ENCODE data around the gene FSTL4. TPM values are rescaled to one million over a fixed set of nuclear protein-coding genes. Genes with fewer than 3 reads are reported as not detected.

Gene FSTL4
- total RNA-seq, 2 donors from 2014 or later: 0.32 to 0.89 TPM

DNA sequence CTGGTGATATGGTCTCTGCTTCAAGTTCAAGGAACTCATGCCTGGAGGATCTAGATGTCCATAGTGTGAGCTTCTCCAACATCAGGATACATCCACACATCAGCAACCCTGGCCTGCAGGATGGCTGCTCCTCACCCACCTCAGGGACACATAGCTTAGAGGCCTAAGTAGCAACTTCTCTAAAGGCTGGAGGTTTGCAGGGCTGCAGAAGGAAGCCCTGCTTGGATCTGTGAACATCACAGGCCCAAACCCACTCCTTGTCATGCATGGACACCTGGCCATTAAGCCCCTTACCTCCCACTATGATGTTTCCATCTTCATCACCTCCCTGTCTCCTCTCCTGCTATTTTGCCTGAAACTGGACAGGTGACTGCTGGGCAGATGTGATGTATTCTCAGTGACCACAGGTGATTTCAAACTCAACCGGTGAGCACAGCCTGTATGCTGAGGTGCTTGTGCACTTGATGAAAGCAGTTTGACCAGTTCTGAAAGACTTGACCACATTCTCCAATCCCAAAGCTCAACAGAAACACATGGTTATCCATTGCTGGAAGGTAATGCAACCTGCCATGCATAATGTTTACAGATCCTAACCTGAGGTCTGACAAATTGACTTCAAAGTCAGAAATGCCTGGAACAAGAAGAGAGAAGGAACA lies 205.2 kb downstream of the FSTL4 start:
- Histone ChIP-seq H3K27me3 (peaks cover 5% of the 10 kb centered on the region), H3K36me3 (no peaks in the 10 kb centered on the region), H3K9me3 (no peaks in the 10 kb centered on the region), H3K27ac (no peak overlapping the region), H3K4me3 (no peak overlapping the region), H3K9ac (ENCODE audit: low read depth in 2 of 2, low read length in 2 of 2) (no peak overlapping the region), H3K4me1 (no peaks in the 10 kb centered on the region)
- TF ChIP-seq CTCF (IDR thresholded peaks at IDR 0.05): no peak
- DNase-seq: no peak
- intact Hi-C loops (cut with DNase I): no loop called here

DNA sequence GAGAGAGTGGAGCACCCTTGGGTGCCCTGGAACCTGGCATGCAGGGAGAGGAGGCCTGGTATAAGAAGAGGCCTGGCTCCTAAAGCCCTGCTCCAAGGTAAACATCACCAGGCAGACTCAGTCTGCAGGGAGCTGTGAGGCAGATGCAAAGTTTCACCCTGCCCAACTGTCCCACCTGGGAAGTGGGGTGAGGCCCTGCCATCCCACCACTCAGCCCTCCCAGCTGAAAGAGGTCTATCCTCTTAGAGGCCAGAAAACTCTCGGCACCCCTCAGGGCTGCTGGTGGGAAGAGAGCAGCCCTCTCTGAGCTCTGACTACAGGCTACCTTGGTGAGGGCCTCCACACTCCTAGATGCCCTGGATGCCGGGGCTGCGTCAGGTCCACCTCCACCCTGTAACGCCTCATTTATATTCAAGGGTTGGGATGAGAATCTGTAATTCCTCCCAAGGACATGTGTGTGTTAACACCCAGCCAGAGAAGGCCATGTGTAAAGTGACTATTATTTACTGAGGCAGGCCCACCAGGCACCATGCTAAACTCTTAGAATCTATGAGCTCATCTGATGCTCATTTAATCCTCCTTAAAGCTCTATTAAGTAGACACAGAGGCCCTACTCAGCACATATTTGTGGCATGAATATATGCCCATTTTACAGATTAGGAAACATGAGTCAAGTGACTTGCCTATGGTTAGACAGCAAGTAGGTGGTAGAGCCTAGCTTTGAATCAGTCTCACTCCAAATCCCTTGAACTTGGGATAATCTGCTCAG lies 205.9 kb downstream of the FSTL4 start:
- Histone ChIP-seq H3K9ac (ENCODE audit: low read depth in 2 of 2, low read length in 2 of 2) (no peak overlapping the region), H3K4me1 (no peaks in the 10 kb centered on the region), H3K27ac (no peak overlapping the region), H3K9me3 (no peaks in the 10 kb centered on the region), H3K36me3 (no peaks in the 10 kb centered on the region), H3K4me3 (no peak overlapping the region), H3K27me3 (peaks cover 2% of the 10 kb centered on the region)
- no peak for TF ChIP-seq CTCF (IDR thresholded peaks at IDR 0.05)
- intact Hi-C loops (cut with DNase I): no loop called here
- no peak for DNase-seq

DNA sequence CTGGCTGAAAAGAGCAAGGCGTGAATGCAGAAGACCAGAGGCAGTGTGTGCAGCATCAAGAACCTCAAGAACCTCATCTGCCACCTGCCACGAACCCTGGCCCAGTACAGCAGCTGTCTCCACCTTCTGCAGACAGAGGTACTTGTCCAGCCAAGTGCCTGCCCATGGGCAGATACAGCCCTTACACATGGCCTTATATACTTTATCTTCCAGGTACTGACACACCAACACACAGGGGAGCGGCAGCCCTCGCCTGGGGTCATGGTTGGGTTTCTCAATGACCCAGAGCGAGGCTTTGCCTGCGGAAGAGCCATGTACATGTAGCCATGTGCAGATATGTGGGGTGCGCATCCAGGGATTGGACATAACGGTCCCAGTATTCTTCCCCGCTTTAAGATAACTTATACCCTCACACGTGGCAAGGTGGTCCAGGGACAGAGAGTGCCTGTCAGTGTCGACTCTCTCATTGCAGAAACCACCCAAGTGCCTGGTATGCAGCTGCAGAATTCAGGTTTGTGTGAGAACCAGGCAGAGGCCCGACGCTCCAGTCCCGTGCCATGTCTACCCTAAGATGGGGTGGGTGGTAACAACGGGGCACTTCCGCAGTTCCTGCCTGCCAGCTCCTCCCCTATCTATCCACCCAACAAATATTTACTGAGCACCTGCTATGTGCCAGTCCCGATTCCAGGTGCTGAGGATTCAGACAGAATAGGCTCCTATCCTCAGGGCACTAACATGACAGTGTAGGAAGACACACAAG lies 206.9 kb downstream of the FSTL4 start:
- no peak for DNase-seq
- H3K9ac ChIP-seq (ENCODE audit: low read depth in 2 of 2, low read length in 2 of 2): no peak overlapping the region
- no peak overlapping the region for H3K4me3 ChIP-seq
- H3K36me3 ChIP-seq: no peaks in the 10 kb centered on the region
- no peaks in the 10 kb centered on the region for H3K27me3 ChIP-seq
- TF ChIP-seq CTCF (IDR thresholded peaks at IDR 0.05): no peak
- no peak overlapping the region for H3K27ac ChIP-seq
- no peaks in the 10 kb centered on the region for H3K4me1 ChIP-seq
- intact Hi-C loops (cut with DNase I): no loop called here
- no peaks in the 10 kb centered on the region for H3K9me3 ChIP-seq

DNA sequence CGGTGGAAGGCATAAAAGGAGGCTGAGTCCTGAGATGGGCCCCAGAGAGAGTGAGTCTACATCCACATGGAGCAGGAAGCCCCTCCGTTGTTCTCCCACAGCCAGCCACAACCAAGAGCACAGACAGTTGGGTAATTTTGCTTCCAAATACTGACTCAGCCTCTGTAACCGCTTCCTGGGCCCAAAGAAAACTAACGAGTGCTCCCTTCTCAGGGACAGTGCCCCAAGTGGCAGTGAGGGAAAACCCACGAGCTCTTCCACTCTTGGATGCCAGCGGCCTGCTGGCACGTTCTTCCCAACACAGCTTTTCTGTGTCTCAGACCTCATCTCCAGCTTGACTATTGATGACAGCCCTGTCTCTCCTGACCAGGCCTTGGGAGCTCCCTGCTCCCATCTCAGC lies 207.6 kb downstream of the FSTL4 start:
- Histone ChIP-seq H3K36me3 (no peaks in the 10 kb centered on the region), H3K27me3 (no peaks in the 10 kb centered on the region), H3K27ac (no peak overlapping the region), H3K4me3 (no peak overlapping the region), H3K9ac (ENCODE audit: low read depth in 2 of 2, low read length in 2 of 2) (no peak overlapping the region), H3K4me1 (no peaks in the 10 kb centered on the region), H3K9me3 (no peaks in the 10 kb centered on the region)
- DNase-seq: no peak
- TF ChIP-seq CTCF (IDR thresholded peaks at IDR 0.05): no peak
- intact Hi-C loops (cut with DNase I): no loop called here

GRCh38 chr5:133403741-133404364 lies 208.5 kb downstream of the FSTL4 start:
- Histone ChIP-seq H3K36me3 (no peaks in the 10 kb centered on the region), H3K27ac (no peak overlapping the region), H3K4me3 (no peak overlapping the region), H3K4me1 (no peaks in the 10 kb centered on the region), H3K27me3 (no peaks in the 10 kb centered on the region), H3K9ac (ENCODE audit: low read depth in 2 of 2, low read length in 2 of 2) (no peak overlapping the region), H3K9me3 (no peaks in the 10 kb centered on the region)
- intact Hi-C loops (cut with DNase I): no loop called here
- DNase-seq: no peak
- TF ChIP-seq CTCF (IDR thresholded peaks at IDR 0.05): no peak

All from colonic mucosa (tissue), 4 donors.